ENCODE results near the gene BACE1. TPM values are rescaled to one million over a fixed set of nuclear protein-coding genes. Genes with fewer than 3 reads are reported as not detected.
"Not testable (repeated sequence)": the region's sequence is repeated elsewhere in the genome, so short reads cannot be mapped to it uniquely, and the experiment has no call there.

Gene BACE1
- total RNA-seq, 2 donors from 2014 or later, result 11.9 to 20.3 TPM

DNA sequence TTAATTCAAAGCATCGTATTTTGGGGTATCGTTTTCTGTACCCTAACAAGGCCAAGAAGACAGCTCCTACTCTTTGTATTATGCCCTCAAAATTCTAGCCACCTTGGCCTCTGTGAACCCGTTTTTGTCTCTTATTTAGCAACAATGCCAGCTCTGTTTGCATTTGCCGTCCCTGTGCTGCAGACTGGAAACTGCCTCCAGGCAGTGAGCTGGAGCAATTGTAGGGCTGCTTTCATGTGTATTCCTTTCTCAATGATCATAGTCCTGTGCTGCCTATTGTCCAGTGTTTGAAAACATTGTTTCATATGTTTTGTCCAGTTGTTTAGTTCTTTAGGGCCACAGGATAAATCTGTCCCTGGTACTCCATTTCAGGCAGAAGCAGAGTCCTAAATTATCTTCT lies 44.8 kb downstream of the BACE1 start:
- Histone ChIP-seq H3K9me3 (no peaks in the 10 kb centered on the region), H3K27ac (no peak overlapping the region)
- TF ChIP-seq, protein P1, sequence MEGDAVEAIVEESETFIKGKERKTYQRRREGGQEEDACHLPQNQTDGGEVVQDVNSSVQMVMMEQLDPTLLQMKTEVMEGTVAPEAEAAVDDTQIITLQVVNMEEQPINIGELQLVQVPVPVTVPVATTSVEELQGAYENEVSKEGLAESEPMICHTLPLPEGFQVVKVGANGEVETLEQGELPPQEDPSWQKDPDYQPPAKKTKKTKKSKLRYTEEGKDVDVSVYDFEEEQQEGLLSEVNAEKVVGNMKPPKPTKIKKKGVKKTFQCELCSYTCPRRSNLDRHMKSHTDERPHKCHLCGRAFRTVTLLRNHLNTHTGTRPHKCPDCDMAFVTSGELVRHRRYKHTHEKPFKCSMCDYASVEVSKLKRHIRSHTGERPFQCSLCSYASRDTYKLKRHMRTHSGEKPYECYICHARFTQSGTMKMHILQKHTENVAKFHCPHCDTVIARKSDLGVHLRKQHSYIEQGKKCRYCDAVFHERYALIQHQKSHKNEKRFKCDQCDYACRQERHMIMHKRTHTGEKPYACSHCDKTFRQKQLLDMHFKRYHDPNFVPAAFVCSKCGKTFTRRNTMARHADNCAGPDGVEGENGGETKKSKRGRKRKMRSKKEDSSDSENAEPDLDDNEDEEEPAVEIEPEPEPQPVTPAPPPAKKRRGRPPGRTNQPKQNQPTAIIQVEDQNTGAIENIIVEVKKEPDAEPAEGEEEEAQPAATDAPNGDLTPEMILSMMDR (IDR thresholded peaks at IDR 0.05), result no peak

DNA sequence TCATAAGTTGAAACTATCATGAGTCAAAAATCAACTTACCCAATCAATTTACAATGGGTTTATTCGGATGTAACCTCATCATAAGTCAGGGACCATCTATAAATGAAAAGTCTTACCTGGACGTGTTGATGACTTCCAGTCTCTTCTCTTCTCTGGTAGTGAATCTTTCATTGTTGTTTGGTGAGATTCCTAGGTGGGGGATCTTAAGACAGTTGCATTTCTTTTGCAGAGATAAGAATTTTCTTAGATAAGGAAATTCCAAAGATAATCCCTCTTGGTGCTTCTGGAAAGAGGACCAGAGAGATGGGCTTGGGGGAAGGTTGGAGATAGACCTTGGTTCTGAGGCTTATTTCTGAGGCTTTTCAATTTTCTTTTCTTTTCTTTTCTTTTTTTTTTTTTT lies 46.2 kb downstream of the BACE1 start:
- no peaks in the 10 kb centered on the region for H3K4me1 ChIP-seq
- no peaks in the 10 kb centered on the region for H3K27me3 ChIP-seq
- H3K9me3 ChIP-seq, result no peaks in the 10 kb centered on the region
- H3K27ac ChIP-seq, result no peak overlapping the region
- TF ChIP-seq, protein P1 (IDR thresholded peaks at IDR 0.05), result no peak
- H3K36me3 ChIP-seq, result peaks cover 7% of the 10 kb centered on the region
- no peak overlapping the region for H3K4me3 ChIP-seq
- DNase-seq (ENCODE audit: low spot score), result no peak

More for the DNA sequence above, 44.8 kb downstream of the BACE1 start:
- Histone ChIP-seq H3K4me3 (no peak overlapping the region), H3K4me1 (no peaks in the 10 kb centered on the region), H3K36me3 (peaks cover 14% of the 10 kb centered on the region), H3K27me3 (no peaks in the 10 kb centered on the region)
- no peak for DNase-seq (ENCODE audit: low spot score)

DNA sequence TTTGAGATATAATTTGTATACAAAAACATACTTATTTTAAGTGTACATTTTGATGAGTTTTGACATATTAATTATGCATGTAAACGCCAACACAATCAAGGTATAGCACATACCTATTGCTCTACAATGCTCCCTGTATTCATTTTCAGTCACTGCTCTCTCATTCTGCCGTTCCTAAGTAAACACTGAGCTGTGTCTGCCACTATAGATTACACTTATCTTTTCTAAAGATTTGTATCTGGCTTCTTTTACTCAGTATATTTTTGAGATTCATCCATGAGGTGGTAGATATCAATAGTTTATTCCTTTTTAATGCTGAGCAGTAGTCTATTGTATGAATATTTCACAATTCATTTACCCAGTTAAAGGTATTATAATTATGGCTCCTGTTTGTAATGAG lies 50.3 kb downstream of the BACE1 start:
- no peak for DNase-seq (ENCODE audit: low spot score)
- Histone ChIP-seq H3K27ac (no peak overlapping the region), H3K4me3 (no peak overlapping the region), H3K9me3 (no peaks in the 10 kb centered on the region), H3K27me3 (no peaks in the 10 kb centered on the region), H3K4me1 (no peaks in the 10 kb centered on the region), H3K36me3 (peaks cover 4% of the 10 kb centered on the region)
- TF ChIP-seq, protein P1 (IDR thresholded peaks at IDR 0.05), result no peak

DNA sequence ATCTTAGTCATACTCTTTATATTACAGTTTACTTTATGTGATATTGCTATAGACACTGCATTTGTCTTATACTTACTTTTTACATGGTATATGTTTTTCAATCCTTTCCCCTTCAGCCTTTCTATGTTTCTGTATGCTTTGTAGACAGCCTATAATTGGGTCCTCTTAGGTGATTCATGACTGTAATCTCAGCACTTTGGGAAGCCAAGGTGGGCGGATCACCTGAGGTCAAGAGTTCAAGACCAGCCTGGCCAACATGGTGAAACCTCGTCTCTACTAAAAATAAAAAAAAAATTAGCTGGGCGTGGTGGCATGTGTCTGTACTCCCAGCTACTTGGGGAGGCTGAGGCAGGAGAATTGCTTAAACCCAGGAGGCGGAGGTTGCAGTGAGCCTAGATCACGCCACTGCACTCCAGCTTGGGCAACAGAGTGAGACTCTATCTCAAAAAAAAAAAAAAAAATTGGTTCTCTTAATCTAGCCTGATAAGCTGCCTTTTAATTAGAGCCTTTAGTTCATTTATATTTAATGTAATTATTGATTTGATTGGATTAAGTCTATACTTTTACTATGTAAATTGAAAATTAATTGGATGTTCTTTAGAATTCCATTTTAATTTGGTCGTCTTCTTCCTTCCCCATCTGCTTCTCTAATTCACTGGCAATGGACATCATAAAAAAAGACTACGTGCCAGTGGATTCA lies 51.3 kb downstream of the BACE1 start:
- peaks cover 10% of the 10 kb centered on the region for H3K36me3 ChIP-seq
- not testable (repeated sequence) for DNase-seq (ENCODE audit: low spot score); H3K27me3 ChIP-seq; H3K9me3 ChIP-seq; H3K27ac ChIP-seq; H3K4me3 ChIP-seq; H3K4me1 ChIP-seq

DNA sequence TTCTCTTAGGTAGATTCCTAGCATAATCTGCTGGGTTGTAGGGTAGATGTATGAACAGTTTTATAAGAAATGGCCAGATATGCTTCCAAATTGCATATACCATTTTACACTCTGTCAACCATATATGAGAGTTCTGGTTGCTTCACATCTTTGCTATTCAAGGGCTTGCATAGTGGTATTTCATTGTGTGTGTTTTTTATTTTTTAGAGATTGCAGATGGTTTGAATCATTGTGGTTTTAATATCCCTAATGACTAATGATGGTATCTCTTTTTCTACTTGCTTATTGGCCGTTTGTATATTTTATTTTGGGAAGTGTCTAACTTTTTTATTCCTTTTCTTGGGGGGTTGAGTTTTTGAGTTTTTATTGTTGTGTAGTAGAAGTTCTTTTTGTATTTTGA lies 56.6 kb downstream of the BACE1 start:
- no peak for DNase-seq (ENCODE audit: low spot score)
- H3K27ac ChIP-seq, result no peak overlapping the region
- H3K27me3 ChIP-seq, result no peaks in the 10 kb centered on the region
- no peaks in the 10 kb centered on the region for H3K4me1 ChIP-seq
- no peaks in the 10 kb centered on the region for H3K9me3 ChIP-seq
- H3K36me3 ChIP-seq, result peaks cover 10% of the 10 kb centered on the region
- TF ChIP-seq, protein P1 (IDR thresholded peaks at IDR 0.05), result no peak
- no peak overlapping the region for H3K4me3 ChIP-seq

DNA sequence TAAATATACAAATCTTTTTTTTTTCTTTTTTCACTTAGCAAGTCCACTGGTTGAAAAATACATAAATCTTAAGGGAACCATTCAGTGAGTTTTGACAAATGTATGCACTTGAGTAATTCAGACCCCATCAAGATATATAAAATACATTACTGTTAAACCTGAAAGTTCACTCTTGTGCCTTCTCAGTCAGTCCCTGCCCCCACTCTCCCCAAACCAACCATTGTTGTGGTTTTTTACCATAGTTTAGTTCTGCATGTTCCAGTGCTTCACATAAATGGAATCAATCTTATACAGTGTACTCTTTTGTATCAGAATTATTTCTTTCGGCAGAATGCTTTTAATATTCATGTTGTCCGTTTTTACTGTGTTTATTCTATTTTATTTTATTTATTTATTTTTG lies 57.5 kb downstream of the BACE1 start:
- no peaks in the 10 kb centered on the region for H3K9me3 ChIP-seq
- H3K4me3 ChIP-seq, result no peak overlapping the region
- no peaks in the 10 kb centered on the region for H3K4me1 ChIP-seq
- no peaks in the 10 kb centered on the region for H3K27me3 ChIP-seq
- no peak overlapping the region for H3K27ac ChIP-seq
- TF ChIP-seq, protein P1 (IDR thresholded peaks at IDR 0.05), result no peak
- H3K36me3 ChIP-seq, result peaks cover 10% of the 10 kb centered on the region
- DNase-seq (ENCODE audit: low spot score), result no peak

Measured in right atrium auricular region (tissue), 2 donors.